HG02852 (cell line): ENCODE results near the gene TEX51.

Source experiments
- ATAC-seq: cut with Tn5 transposase; IDR thresholded peaks from one replicate; pipeline ENCODE4 v1.9.1; 2021; ENCODE audit warnings: mild to moderate bottlenecking, moderate library complexity; ENCODE audit not compliant: unreplicated experiment

The TEX51 gene

GRCh38 chr2:126946318-126947102 is 47.8 kb downstream of the TEX51 start:
- ATAC-seq = no peak

GRCh38 chr2:126947103-126947429 is 48.4 kb downstream of the TEX51 start:
- no peak for ATAC-seq

- no peak for ATAC-seq
Observed at GRCh38 chr2:126949775-126950174, 51.1 kb downstream of the TEX51 start.

GRCh38 chr2:126950504-126950903 is 51.8 kb downstream of the TEX51 start:
- ATAC-seq = no peak
